ENCODE data around the gene CUEDC2.

CUEDC2 gene

DNA sequence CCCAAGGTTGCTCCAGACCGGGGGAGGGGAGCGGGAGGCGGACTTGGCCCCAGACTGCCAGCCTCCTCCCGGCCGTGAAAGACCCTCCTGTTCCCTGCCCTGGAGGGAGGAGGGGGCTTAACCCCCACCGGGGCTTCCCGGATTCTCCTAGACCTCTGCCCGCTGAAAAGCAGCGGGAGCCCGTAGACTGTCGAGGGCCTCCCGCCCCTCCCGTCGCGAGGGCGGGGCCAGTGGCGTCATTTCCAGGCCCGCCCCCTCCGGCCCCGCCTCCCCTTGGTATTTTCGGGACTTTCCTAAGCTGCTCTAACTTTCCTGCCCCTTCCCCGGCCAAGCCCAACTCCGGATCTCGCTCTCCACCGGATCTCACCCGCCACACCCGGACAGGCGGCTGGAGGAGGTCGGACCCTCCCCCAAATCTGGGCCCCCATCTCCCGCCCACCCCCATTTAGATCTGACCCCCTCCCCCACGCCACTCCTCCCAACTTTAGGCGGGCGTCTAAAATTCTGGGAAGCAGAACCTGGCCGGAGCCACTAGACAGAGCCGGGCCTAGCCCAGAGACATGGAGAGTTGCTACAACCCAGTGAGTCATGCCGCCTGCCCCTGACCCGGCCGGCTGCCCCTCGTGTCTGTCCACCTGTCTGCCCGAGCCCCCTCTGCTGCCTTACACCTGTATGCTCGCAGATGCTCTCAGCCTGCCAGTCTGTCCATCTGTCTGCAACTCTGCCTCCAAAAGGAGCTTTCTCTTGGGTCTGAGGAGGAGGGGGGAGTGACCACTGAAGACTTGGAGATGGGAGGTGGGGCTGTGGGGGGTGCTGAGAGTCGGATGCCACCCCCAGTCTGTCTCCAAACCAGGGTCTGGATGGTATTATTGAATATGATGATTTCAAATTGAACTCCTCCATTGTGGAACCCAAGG, 36.7 kb downstream of the CUEDC2 start, which contains the start of gene NFKB2:
Gene NFKB2 (plus strand): TSS at position 306 of the 917 bp plus-strand sequence. CDS start 255 bp downstream, at position 561.
- DNase-seq, result peak; percentile 96

DNA sequence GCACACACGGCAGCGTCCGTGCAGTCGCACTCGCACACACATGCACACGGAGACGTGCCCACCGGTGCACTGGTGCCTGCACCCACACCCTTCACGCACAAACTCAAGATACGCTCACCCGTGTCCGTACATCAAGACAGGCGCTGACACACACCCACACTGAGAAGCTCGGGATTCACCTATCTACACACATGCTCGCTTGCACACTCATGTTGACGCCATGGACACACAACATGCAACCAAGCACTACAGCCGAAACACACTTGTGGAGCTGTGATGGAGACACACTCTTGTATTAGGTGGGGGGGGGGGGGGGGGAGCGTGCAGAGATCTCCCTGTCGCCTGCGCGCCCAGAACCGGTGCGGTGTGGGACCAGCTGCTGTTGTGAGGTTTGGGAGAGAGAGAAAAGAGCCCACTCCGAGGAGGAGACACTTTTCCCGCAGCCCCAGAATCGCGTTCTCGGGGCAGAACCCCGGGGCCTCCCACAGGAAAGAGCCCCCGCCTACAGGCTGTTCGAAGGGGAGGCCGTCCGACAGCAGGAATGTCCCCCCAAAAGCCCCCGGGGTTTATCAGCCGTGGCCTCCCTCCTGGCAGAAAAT, 37.5 kb downstream of the CUEDC2 start:
- peak; percentile 69 for DNase-seq

DNA sequence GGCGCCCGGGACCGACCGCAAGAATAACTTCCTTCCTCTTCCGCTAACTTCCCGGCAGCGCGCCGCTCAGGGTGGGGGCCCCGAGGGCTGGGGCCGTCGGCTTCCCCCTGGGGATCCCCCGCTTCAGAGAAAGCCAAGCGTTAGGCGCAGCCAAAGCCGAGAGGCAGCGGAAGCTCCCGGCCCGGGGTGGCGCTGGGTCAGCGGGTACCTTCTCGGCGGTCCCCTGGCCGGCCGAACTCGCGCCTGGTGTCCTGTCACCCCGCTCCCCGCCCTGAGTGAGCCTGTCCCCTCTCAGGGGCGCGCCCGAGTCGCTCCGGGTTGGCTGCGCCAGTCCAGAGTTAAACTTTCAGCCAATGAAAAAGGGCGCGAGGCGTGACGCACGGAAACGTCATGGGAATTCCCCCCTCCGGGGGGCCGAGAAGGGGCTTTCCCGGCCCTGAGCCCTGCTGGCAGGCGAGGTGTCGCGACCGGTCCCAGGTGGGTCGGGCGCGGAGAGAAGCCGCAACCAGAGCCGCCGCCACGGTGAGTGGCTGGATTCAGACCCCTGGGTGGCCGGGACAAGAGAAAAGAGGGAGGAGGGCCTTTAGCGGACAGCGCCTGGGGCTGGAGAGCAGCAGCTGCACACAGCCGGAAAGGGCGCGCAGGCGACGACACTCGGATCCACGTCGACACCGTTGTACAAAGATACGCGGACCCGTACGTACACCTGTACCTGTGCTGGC, 38.1 kb downstream of the CUEDC2 start:
- peak; percentile 94 for DNase-seq

GRCh38 chr10:102393411-102394078, 38.8 kb downstream of the CUEDC2 start:
- DNase-seq, result no peak

DNA sequence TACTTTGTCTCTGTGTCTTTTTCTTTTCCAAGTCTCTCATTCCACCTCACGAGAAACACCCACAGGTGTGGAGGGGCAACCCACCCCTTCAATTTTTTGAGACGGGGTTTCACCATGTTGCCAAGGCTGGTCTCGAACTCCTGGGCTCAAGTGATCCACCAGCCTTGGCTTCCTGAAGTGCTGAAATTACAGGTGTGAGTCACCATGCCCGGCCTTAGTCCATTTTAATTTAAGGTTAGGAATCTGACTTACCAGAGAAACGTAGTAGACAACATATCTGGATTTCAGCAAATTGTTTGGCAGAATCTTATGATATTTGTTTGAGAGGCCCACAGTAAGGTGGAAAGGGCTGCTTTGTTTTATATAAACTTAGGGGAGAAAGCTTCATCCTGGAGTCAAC, 40.1 kb downstream of the CUEDC2 start:
- no peak for DNase-seq

GRCh38 chr10:102389894-102390293, 42.5 kb downstream of the CUEDC2 start:
- no peak for DNase-seq

DNA sequence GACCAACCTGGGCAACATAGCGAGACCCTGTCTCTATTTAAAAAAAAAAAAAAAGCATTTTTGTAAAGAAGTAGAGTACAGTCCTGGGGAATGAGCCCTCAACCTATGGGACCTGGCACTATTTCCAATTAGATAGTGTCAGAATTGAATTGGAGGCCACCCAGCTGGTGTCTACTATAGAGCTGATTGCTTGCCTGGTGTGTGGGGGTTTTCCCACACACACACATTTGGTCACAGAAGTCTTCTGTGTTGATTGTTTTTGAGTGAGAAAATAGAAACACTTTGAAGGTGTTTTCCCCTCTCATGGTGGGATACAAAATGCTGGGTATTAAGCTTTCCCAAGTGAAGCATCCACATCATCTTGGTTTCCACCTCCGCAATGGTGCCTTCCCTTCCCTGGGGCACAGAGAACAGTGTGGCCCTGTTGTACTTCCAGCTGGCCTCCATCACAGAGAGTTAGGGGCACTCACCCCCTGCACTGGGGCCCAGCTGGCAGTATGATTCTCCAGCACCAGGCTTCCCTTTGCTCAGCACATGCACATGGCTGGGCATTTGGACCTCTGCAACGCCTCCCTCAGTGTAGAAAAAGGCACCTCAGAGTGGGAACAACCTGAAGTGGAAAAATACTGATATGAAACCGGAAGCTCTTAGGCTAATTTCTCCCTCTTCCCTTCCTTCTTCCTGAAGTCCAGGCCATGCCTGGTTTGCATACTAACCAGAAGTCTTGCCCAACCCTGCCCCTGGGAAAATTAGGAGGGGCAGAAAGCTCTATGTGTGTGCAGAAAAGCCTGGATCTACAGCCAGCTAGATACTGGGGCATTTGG, 47.6 kb downstream of the CUEDC2 start:
- DNase-seq, result no peak

- no peak for DNase-seq
Measured at GRCh38 chr10:102384053-102384452, 48.3 kb downstream of the CUEDC2 start.

GRCh38 chr10:102382871-102383270, 49.5 kb downstream of the CUEDC2 start:
- DNase-seq, result no peak

- no peak for DNase-seq
Measured at GRCh38 chr10:102381983-102382382, 50.4 kb downstream of the CUEDC2 start.

- DNase-seq, result no peak
Measured at GRCh38 chr10:102379383-102379782, 53.0 kb downstream of the CUEDC2 start.

DNA sequence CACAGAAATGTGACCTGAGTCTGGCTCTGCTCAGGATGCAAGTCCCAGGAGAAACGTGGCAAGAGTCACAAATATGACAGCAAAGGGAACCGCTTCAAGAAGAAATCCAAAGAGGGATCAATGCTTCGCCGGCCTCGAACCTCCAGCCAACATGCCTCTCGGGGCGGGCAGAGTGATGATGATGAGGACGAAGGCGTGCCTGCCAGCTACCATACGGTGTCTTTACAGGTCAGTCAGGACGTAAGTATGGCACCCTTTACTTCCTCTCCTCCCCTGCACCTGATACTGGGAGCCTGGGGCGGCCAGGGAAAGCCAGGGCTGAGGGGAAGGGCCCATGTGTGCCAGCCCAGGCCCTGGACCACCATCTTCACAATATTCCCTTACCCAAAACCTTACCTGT, 55.5 kb downstream of the CUEDC2 start:
- DNase-seq, result no peak

GRCh38 chr10:102375867-102376266, 56.5 kb downstream of the CUEDC2 start:
- DNase-seq, result no peak

DNA sequence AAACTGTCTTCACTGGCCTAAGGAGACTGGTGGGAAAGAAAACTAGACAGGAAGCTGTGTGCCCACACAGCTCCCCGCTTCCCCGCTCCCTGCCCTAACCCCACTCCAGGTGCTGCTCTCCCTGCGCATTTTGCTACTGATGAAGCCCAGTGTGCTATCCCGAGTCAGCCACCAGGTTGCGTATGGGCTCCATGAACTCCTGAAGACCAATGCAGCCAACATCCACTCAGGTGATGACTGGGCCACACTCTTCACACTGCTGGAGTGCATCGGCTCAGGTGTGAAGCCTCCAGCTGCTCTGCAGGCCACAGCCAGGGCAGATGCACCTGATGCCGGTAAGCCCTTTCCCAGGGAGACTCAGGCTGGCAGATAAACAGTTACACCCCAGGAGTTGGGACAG, 57.1 kb downstream of the CUEDC2 start:
- no peak for DNase-seq
